ENCODE measurements around the gene RNF169.

The RNF169 gene

GRCh38 chr11:74771139-74771538 is 22.5 kb downstream of the RNF169 start:
- no peak for TF ChIP-seq CTCF (IDR thresholded peaks at IDR 0.05; ENCODE audit: extremely low read depth, missing control alignments)
- no peak for DNase-seq (ENCODE audit: low spot score)

DNA sequence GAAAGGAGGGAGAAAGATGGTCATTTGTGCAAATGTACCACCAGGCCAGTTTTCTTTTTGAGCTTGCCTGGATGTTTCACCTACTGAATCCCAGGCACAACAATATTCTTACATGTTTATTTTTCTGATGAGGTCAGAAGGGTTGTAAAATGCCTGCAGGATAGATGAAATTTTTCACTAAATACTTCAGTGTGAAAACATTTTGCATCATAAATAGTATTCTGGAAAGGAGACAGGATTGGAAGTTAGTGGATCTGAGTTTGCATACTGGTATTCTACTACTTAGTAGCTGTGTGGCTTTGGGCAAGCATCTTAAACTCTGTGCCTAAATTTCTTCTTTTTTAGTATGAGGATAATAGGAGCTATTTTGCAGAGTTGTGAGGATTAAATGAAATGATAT is 24.8 kb downstream of the RNF169 start:
- TF ChIP-seq CTCF (IDR thresholded peaks at IDR 0.05; ENCODE audit: extremely low read depth, missing control alignments) = no peak
- DNase-seq (ENCODE audit: low spot score) = no peak

DNA sequence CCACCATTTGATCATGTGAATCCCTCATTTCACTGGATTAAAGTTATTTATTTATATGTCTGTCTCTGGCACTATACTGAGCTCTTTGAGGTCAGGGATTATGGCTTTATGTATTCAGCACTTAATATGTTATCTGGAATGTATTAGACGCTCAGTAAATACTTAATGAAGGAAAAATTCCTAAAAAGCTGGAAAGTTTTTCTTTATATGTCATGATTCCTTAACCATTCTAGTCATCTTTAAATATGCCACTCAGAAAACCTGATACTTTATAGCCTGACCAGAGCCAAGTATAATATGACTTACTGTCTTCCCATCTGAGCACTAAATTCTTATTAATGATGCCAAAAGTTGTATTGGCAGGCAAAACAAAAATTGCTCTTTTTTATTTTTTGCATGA is 27.1 kb downstream of the RNF169 start:
- no peak for DNase-seq (ENCODE audit: low spot score)
- no peak for TF ChIP-seq CTCF (IDR thresholded peaks at IDR 0.05; ENCODE audit: extremely low read depth, missing control alignments)

DNA sequence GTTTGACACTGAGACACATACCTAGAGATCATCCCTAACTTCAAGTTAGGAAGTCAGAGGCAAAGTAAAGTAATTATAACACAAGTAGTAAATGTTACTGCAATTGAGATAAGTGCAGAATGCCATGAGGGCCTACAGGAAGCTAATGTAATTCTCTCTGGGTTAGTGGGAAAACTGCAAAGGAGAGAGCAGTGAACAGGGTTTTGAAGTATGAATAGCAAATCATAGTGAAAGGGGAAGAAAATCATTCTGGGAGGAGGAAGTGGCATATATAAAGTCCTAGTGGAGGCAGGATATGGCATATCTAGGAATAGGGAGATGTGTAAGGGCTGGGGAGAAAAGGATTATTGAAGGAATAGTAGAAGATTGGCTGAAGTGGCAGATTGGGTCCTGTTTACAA is 27.9 kb downstream of the RNF169 start:
- no peak for DNase-seq (ENCODE audit: low spot score)
- no peak for TF ChIP-seq CTCF (IDR thresholded peaks at IDR 0.05; ENCODE audit: extremely low read depth, missing control alignments)

GRCh38 chr11:74777038-74777437 is 28.4 kb downstream of the RNF169 start:
- no peak for DNase-seq (ENCODE audit: low spot score)
- TF ChIP-seq CTCF (IDR thresholded peaks at IDR 0.05; ENCODE audit: extremely low read depth, missing control alignments) = no peak

DNA sequence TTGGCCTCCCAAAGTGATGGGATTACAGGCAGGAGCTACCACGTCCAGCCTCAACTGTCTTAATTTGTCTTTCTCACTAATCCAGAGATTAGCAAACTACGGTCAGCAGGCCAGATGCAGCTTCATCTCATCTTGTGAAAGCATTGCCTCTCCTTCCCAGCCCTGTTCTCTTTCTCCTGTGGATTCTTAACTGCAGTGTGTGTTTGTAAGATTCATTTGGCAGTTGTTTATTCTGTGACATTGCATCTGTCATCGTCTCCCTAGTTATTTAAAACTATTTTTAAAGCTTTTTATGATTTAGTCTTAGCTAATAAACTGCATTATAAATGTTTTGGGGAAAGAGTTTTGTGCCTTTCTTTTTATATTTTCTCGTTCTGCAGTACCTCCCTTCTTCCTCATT is 29.2 kb downstream of the RNF169 start:
- no peak for TF ChIP-seq CTCF (IDR thresholded peaks at IDR 0.05; ENCODE audit: extremely low read depth, missing control alignments)
- no peak for DNase-seq (ENCODE audit: low spot score)

DNA sequence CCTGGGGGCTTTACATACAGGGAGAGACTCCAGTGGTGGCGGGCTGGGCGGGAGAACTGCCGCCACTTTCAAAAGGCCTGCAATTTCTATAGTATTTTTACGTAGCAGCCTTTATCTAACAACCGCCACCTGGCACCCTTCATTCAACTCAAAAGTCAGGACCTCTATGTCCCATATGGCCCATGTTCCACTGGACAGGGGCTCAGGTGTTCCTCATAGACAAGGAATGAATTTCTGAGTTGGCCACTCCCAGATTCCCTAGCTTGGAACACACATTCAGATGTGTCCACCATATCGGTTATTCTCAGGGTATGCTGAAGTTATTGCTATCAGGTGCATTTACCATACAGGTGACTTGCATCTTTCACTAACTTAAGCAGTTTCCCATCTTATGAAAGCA is 29.9 kb downstream of the RNF169 start:
- no peak for TF ChIP-seq CTCF (IDR thresholded peaks at IDR 0.05; ENCODE audit: extremely low read depth, missing control alignments)

More for the DNA sequence above, 29.9 kb downstream of the RNF169 start:
- no peak for DNase-seq (ENCODE audit: low spot score)
